ENCODE results near the gene WHRN.

The WHRN gene

DNA sequence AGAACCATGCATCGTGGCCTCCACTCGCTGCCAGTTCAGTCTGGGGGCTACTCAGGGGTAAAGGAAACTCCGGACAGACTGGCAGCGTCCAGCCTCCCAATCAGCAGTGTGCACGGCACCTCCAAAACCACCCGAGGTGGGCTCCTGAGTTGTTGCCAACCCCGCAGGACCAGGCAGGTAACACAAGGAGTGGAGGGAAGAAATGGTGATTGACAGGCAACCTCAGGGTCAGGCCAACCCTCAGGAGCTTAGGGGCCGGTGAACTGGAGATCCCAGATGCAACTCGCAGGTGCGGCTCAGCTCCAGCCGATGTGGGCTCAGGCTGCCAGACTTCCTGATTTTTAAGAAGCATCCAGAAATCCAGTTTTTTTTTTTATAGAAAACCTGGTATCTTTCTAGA, 80.1 kb downstream of the WHRN start:
- H3K4me3 ChIP-seq (ENCODE audit: low read depth, low read length) = no peak overlapping the region
- TF ChIP-seq, protein P1, sequence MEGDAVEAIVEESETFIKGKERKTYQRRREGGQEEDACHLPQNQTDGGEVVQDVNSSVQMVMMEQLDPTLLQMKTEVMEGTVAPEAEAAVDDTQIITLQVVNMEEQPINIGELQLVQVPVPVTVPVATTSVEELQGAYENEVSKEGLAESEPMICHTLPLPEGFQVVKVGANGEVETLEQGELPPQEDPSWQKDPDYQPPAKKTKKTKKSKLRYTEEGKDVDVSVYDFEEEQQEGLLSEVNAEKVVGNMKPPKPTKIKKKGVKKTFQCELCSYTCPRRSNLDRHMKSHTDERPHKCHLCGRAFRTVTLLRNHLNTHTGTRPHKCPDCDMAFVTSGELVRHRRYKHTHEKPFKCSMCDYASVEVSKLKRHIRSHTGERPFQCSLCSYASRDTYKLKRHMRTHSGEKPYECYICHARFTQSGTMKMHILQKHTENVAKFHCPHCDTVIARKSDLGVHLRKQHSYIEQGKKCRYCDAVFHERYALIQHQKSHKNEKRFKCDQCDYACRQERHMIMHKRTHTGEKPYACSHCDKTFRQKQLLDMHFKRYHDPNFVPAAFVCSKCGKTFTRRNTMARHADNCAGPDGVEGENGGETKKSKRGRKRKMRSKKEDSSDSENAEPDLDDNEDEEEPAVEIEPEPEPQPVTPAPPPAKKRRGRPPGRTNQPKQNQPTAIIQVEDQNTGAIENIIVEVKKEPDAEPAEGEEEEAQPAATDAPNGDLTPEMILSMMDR (IDR thresholded peaks at IDR 0.05; ENCODE audit: borderline replicate concordance, insufficient read depth, low read depth, low read length) = no peak

DNA sequence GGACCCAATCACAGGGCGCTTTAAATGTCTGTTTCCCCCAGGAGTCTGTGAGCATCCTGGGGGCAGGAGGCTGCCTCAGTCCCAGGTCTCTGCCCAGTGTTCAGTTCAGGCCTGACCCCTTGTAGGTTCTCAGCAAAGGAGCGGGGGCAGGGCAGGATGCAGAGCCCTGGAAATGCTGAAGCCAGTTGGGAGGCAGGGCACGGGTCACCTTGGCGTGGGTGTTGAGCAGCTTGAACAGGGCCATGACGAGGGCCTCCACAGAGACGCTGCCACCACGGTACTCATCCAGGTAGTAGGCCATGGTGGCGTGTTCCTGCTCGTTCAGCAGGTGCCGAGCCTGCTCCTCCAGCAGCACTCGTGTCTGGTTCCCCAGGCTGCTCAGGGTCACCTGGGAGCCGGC, 81.1 kb downstream of the WHRN start:
- TF ChIP-seq, protein P1 (IDR thresholded peaks at IDR 0.05; ENCODE audit: borderline replicate concordance, insufficient read depth, low read depth, low read length) = no peak
- H3K4me3 ChIP-seq (ENCODE audit: low read depth, low read length) = no peak overlapping the region

GRCh38 chr9:114423181-114423580, 82.1 kb downstream of the WHRN start:
- TF ChIP-seq, protein P1 (IDR thresholded peaks at IDR 0.05; ENCODE audit: borderline replicate concordance, insufficient read depth, low read depth, low read length) = no peak

GRCh38 chr9:114421147-114421546, 84.1 kb downstream of the WHRN start:
- TF ChIP-seq, protein P1 (IDR thresholded peaks at IDR 0.05; ENCODE audit: borderline replicate concordance, insufficient read depth, low read depth, low read length) = no peak
- no peak overlapping the region for H3K4me3 ChIP-seq (ENCODE audit: low read depth, low read length)

More at GRCh38 chr9:114423181-114423580, 82.1 kb downstream of the WHRN start:
- H3K4me3 ChIP-seq (ENCODE audit: low read depth, low read length) = no peak overlapping the region

GRCh38 chr9:114419796-114420195, 85.5 kb downstream of the WHRN start:
- TF ChIP-seq, protein P1 (IDR thresholded peaks at IDR 0.05; ENCODE audit: borderline replicate concordance, insufficient read depth, low read depth, low read length) = no peak
- H3K4me3 ChIP-seq (ENCODE audit: low read depth, low read length) = no peak overlapping the region

DNA sequence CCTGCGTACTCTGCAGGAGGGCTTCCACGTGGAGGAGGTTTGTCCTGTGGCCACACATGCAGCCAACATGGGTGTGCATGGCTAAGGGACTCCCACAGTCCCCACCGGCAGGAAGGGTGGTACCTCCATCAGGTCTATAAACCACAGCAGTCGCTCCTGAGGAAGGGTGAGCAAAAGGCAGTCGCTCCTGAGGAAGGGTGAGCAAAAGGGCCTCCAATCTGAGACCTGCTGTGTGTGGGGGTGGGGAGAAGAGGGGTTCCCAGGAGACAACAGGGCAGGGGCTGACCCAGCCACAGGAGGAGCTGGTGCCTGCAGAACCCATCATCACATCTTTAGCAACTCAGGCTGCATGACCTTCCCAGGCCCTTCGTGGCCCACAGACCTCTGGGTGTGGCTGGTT, 87.2 kb downstream of the WHRN start:
- TF ChIP-seq, protein P1 (IDR thresholded peaks at IDR 0.05; ENCODE audit: borderline replicate concordance, insufficient read depth, low read depth, low read length) = no peak
- H3K4me3 ChIP-seq (ENCODE audit: low read depth, low read length) = no peak overlapping the region

- no peak overlapping the region for H3K4me3 ChIP-seq (ENCODE audit: low read depth, low read length)
These were observed 87.8 kb downstream of the WHRN start for GRCh38 chr9:114417511-114417910.

More at GRCh38 chr9:114417511-114417910, 87.8 kb downstream of the WHRN start:
- TF ChIP-seq, protein P1 (IDR thresholded peaks at IDR 0.05; ENCODE audit: borderline replicate concordance, insufficient read depth, low read depth, low read length) = no peak
